ENCODE measurements around the gene TRAPPC2.

TRAPPC2 gene

DNA sequence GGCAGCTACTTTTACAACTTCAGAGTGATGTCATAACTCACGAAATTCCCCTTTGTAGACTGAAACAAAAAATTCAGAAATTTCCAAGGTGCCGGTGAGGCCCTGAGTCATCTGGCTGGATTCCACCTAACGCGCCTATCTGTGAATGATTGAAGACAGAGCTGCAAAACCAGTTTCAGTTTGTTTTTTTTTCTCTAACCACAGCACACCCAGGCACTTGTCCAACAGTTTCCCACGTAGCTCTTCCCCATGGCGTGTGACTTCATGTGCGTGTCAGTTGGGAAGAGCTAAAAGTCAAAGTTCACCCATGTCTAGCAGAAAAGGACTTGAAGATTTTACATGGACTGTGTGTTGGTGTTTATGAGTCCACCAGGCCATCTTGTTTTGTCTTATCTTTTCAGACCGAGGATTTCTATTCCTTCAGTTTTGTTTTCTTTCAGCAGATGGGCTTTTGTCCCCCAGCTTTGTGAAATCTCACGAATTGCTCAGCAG is 65.1 kb downstream of the TRAPPC2 start:
- DNase-seq (ENCODE audit: low spot score) = peak; percentile 73

DNA sequence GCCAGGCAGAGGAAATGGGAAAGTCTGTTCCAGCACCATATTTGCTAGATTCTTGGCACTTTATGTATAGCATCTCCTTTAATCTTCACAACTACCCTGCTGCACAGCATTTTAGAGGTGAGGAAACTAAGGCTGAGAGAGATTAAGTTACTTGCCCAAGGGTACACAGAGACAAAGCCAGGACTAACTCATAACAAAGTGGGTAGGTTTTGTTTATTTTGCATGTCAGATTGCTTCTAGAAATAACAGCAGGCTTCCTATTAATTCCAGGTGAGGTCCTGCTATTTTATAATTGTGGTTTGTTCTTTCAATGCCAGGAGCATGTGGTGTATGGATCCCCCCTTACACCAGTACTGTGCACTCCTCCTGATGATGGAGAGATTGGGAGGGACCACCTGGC is 66.5 kb downstream of the TRAPPC2 start:
- DNase-seq (ENCODE audit: low spot score) = no peak

DNA sequence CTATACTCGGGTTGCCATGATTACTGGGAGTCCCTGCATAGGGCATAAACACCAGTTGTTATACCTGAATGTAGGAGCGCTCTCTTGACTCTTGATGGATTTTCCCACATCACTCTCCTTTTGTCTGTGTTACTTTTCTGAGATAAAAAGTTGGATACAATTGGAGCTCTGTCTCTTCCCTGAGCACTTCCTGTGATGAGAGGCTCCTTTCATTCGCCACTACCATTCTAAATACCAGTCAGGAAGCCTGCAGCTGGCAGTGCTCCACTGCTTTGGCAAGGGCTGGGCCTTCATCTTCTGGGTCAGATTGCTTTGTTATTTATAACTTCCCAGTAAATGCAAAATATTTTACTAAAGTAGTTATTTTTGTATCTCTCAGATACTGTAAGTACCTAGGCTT is 67.6 kb downstream of the TRAPPC2 start:
- DNase-seq (ENCODE audit: low spot score) = no peak

DNA sequence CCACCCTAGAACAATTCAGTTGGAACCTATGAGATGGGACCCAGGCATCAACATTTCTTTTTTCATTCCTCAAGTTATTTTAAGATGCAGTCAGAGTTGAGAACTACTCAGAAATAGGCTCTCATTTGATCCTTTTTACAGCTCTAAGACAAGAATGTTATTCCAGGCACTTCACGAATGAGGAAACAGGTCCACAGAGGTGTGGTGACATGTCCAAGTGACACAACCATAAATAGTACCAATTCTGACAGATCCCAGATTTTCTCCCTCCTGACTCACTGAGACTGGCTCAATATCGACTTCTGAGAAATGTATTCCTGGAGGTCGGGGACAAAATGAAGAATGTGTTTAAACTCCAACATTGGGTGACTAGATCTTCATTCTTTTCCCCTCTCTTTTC is 70.4 kb downstream of the TRAPPC2 start:
- DNase-seq (ENCODE audit: low spot score) = no peak

DNA sequence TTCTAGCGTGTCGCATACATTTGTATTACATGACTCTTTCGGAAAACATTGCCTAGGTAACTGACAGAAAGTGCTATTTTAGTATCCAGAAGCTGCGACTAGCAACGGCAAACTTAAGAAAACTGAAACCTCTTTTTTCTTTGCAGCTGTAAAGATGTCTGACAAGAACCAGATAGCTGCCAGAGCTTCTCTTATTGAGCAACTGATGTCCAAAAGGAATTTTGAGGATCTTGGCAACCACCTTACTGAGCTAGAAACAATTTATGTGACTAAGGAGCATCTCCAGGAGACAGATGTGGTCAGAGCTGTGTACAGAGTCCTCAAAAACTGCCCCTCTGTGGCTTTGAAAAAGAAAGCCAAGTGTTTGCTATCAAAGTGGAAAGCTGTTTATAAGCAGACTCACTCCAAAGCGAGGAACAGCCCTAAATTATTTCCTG is 72.0 kb downstream of the TRAPPC2 start:
- DNase-seq (ENCODE audit: low spot score) = no peak
